ENCODE data around the gene KBTBD12.

KBTBD12 gene

GRCh38 chr3:127978636-127979035, 63.6 kb downstream of the KBTBD12 start:
- POLR2A ChIA-PET = no interaction called here
- TF ChIP-seq BHLHE40 (IDR thresholded peaks at IDR 0.05; ENCODE audit: borderline replicate concordance) = no peak
- TF ChIP-seq CTBP1 (IDR thresholded peaks at IDR 0.05; ENCODE audit: borderline replicate concordance) = no peak
- TF ChIP-seq FOXM1 (IDR thresholded peaks at IDR 0.05; ENCODE audit: borderline replicate concordance) = no peak
- no peak for TF ChIP-seq LEF1 (IDR thresholded peaks at IDR 0.05; ENCODE audit: borderline replicate concordance)
- TF ChIP-seq ARNT (IDR thresholded peaks at IDR 0.05) = no peak
- TF ChIP-seq ELF4 (IDR thresholded peaks at IDR 0.05) = no peak
- no peak for TF ChIP-seq NFRKB (IDR thresholded peaks at IDR 0.05)
- no peak for TF ChIP-seq FOXK2 (IDR thresholded peaks at IDR 0.05)
- TF ChIP-seq SUZ12 (IDR thresholded peaks at IDR 0.05) = no peak
- no peak for TF ChIP-seq HDGF (IDR thresholded peaks at IDR 0.05; ENCODE audit: borderline replicate concordance)
- no peak for TF ChIP-seq TARDBP (IDR thresholded peaks at IDR 0.05)
- TF ChIP-seq L3MBTL2 (conservative IDR thresholded peaks at IDR 0.05) = no peak
- no peak for TF ChIP-seq FOXA1 (IDR thresholded peaks at IDR 0.05)
- no peak for TF ChIP-seq SP1 (IDR thresholded peaks at IDR 0.05)
- no peak for TF ChIP-seq PKNOX1 (IDR thresholded peaks at IDR 0.05)
- TF ChIP-seq ZNF384 (IDR thresholded peaks at IDR 0.05) = no peak
- DNase-seq (ENCODE audit: extremely low spot score) = no peak
- CTCF ChIA-PET = no interaction called here

DNA sequence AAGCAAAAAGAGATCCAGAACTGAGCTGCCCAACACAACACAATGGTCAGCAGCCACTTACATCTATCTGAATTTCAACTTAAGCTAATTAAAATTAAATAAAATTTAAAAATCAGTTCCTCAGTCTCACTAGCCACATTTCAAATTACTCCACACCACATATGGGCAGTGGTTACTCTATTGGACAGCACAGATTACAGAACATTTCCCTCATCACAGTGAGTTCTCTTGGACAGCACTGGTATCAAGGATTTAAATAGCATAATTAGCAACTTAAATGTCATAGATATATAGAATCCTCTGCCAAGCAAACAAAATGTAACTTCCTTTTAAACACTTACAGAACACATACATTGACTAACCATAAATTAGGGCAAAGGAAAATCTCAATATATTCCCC, 64.4 kb downstream of the KBTBD12 start:
- DNase-seq (ENCODE audit: extremely low spot score) = no peak
- TF ChIP-seq NFRKB (IDR thresholded peaks at IDR 0.05) (no peak), SUZ12 (IDR thresholded peaks at IDR 0.05) (no peak), PKNOX1 (IDR thresholded peaks at IDR 0.05) (no peak), HDGF (IDR thresholded peaks at IDR 0.05; ENCODE audit: borderline replicate concordance) (no peak), ELF4 (IDR thresholded peaks at IDR 0.05) (no peak), TARDBP (IDR thresholded peaks at IDR 0.05) (no peak), ZNF384 (IDR thresholded peaks at IDR 0.05) (no peak), BHLHE40 (IDR thresholded peaks at IDR 0.05; ENCODE audit: borderline replicate concordance) (no peak), FOXK2 (IDR thresholded peaks at IDR 0.05) (no peak), LEF1 (IDR thresholded peaks at IDR 0.05; ENCODE audit: borderline replicate concordance) (no peak), CTBP1 (IDR thresholded peaks at IDR 0.05; ENCODE audit: borderline replicate concordance) (no peak), SP1 (IDR thresholded peaks at IDR 0.05) (no peak), ARNT (IDR thresholded peaks at IDR 0.05) (no peak), L3MBTL2 (conservative IDR thresholded peaks at IDR 0.05) (no peak)
- ChIA-PET CTCF (no interaction called here), POLR2A (no interaction called here)

DNA sequence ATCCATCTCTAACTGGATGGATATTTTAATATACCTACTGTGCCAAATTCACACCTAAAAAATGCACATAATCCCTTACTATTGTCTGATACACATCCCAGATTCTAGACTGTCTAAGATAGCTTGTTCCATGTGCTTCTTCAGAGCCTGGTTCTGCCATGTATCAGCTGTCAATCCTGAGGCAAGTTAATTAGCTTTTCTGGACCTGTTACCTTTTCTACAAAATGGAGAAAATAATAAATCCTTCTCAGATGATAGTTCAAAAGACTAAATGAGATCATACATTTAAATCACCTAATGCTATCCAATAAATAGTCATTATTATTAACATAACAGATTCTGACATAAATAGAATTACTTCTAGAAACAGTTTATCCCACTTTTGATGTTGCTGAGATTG, 66.1 kb downstream of the KBTBD12 start:
- ChIA-PET POLR2A (no interaction called here), CTCF (no interaction called here)
- no peak for TF ChIP-seq SP1 (IDR thresholded peaks at IDR 0.05)
- no peak for TF ChIP-seq PKNOX1 (IDR thresholded peaks at IDR 0.05)
- no peak for TF ChIP-seq ELF4 (IDR thresholded peaks at IDR 0.05)
- no peak for TF ChIP-seq FOXA1 (IDR thresholded peaks at IDR 0.05)
- TF ChIP-seq L3MBTL2 (conservative IDR thresholded peaks at IDR 0.05) = no peak
- no peak for TF ChIP-seq SUZ12 (IDR thresholded peaks at IDR 0.05)
- no peak for TF ChIP-seq LEF1 (IDR thresholded peaks at IDR 0.05; ENCODE audit: borderline replicate concordance)
- no peak for TF ChIP-seq NFRKB (IDR thresholded peaks at IDR 0.05)
- TF ChIP-seq BHLHE40 (IDR thresholded peaks at IDR 0.05; ENCODE audit: borderline replicate concordance) = no peak
- no peak for TF ChIP-seq TARDBP (IDR thresholded peaks at IDR 0.05)
- TF ChIP-seq FOXM1 (IDR thresholded peaks at IDR 0.05; ENCODE audit: borderline replicate concordance) = no peak
- no peak for TF ChIP-seq HDGF (IDR thresholded peaks at IDR 0.05; ENCODE audit: borderline replicate concordance)
- no peak for TF ChIP-seq CTBP1 (IDR thresholded peaks at IDR 0.05; ENCODE audit: borderline replicate concordance)
- TF ChIP-seq ZNF384 (IDR thresholded peaks at IDR 0.05) = no peak
- no peak for TF ChIP-seq ARNT (IDR thresholded peaks at IDR 0.05)
- TF ChIP-seq FOXK2 (IDR thresholded peaks at IDR 0.05) = no peak
- no peak for DNase-seq (ENCODE audit: extremely low spot score)

- CTCF ChIA-PET = no interaction called here
- TF ChIP-seq FOXM1 (IDR thresholded peaks at IDR 0.05; ENCODE audit: borderline replicate concordance) = no peak
- no peak for TF ChIP-seq TARDBP (IDR thresholded peaks at IDR 0.05)
- TF ChIP-seq CTBP1 (IDR thresholded peaks at IDR 0.05; ENCODE audit: borderline replicate concordance) = no peak
- no peak for TF ChIP-seq HDGF (IDR thresholded peaks at IDR 0.05; ENCODE audit: borderline replicate concordance)
- TF ChIP-seq L3MBTL2 (conservative IDR thresholded peaks at IDR 0.05) = no peak
- no peak for TF ChIP-seq FOXA1 (IDR thresholded peaks at IDR 0.05)
- TF ChIP-seq BHLHE40 (IDR thresholded peaks at IDR 0.05; ENCODE audit: borderline replicate concordance) = no peak
- no peak for TF ChIP-seq FOXK2 (IDR thresholded peaks at IDR 0.05)
- no peak for TF ChIP-seq ARNT (IDR thresholded peaks at IDR 0.05)
- TF ChIP-seq PKNOX1 (IDR thresholded peaks at IDR 0.05) = no peak
- POLR2A ChIA-PET = no interaction called here
- DNase-seq (ENCODE audit: extremely low spot score) = no peak
Observed at GRCh38 chr3:127982155-127982554, 67.1 kb downstream of the KBTBD12 start.

GRCh38 chr3:127984241-127984975, 69.4 kb downstream of the KBTBD12 start:
- DNase-seq (ENCODE audit: extremely low spot score) = no peak
- ChIA-PET CTCF (no interaction called here), POLR2A (no interaction called here)
- TF ChIP-seq SUZ12 (IDR thresholded peaks at IDR 0.05) (no peak), TARDBP (IDR thresholded peaks at IDR 0.05) (no peak), NFRKB (IDR thresholded peaks at IDR 0.05) (no peak), ZNF384 (IDR thresholded peaks at IDR 0.05) (no peak), ELF4 (IDR thresholded peaks at IDR 0.05) (no peak), ARNT (IDR thresholded peaks at IDR 0.05) (no peak), LEF1 (IDR thresholded peaks at IDR 0.05; ENCODE audit: borderline replicate concordance) (no peak), L3MBTL2 (conservative IDR thresholded peaks at IDR 0.05) (no peak), PKNOX1 (IDR thresholded peaks at IDR 0.05) (no peak), FOXM1 (IDR thresholded peaks at IDR 0.05; ENCODE audit: borderline replicate concordance) (no peak), SP1 (IDR thresholded peaks at IDR 0.05) (no peak), FOXA1 (IDR thresholded peaks at IDR 0.05) (no peak)
